Rectal smooth muscle tissue (tissue), 1 donor: ENCODE results near the gene KLHDC4.

Experiments
- H3K27ac ChIP-seq: one replicate; pipeline ENCODE4 v1.7.0; 2013; ENCODE audit warnings: low read depth, low read length, inconsistent platforms
- H3K27me3 ChIP-seq: one replicate; pipeline ENCODE4 v1.7.0; 2013; ENCODE audit warnings: low read length; ENCODE audit not compliant: control insufficient read depth, insufficient read depth
- H3K36me3 ChIP-seq: one replicate; pipeline ENCODE4 v1.7.0; 2013; ENCODE audit warnings: low read length; ENCODE audit not compliant: control insufficient read depth, insufficient read depth
- H3K4me1 ChIP-seq: one replicate; pipeline ENCODE4 v1.7.0; 2013; ENCODE audit warnings: low read length; ENCODE audit not compliant: control insufficient read depth, insufficient read depth
- H3K4me3 ChIP-seq: one replicate; pipeline ENCODE4 v1.7.0; 2013; ENCODE audit warnings: low read length
- H3K9ac ChIP-seq: one replicate; pipeline ENCODE4 v1.7.0; 2013; ENCODE audit warnings: low read length

KLHDC4 gene

DNA sequence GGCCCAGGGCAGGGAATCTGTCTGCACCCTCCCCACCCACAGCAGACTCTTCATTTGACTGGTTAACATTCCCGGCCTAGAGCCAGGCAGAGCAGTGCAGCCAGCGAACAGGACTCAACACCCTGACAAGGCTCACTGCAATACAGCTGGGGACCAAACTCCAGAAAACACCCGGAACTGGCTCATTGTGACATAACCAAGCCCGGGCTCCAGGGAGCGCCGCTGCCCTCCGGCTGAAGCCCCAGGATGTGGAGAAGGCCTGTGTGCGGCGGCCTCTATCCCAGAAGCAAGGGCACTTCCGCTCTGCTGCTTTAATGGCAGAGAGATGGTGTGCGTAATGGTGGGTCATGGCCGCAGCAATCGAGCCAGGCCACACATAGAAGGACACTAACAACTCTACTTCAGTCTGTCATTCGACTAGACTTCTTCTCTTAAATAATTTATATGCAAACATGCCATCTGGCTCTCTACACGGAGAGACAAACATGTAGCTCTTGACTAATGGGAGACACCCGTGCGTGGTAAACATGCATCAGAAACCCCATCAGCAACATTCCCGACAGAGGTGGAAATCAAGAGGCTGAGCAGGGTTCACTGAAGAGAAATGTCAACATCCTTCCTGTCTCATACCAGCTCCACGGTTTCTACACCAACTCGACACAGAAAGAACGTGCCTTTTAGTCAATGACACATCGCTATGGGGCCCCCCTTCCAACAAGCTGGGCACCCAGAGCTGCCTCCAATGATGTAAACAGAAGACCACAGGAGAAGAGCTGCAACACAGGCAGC is 18.0 kb downstream of the KLHDC4 start:
- Histone ChIP-seq H3K4me3 (no peak overlapping the region), H3K36me3 (peaks cover 35% of the 10 kb centered on the region), H3K27ac (no peak overlapping the region)

DNA sequence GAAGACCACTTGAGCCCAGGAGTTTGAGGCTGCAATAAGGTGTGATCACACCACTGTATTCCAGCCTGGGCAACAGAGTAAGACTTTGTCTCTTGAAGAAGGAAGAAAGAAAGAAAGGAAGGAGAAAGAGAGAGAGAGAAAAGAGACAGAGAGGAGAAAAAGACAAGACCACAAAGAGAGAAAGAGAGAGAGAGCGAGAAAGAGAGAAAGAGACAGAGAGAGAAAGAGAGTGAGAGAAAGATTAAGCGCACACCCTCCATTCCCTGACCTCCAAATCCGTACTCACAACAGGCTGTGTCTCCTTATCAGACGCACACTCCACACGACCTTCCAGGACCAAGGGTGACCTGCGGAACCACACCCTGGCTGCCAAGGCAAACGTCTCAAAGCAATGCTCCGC is 19.6 kb downstream of the KLHDC4 start:
- peaks cover 31% of the 10 kb centered on the region for H3K36me3 ChIP-seq
- no peak overlapping the region for H3K27ac ChIP-seq
- no peak overlapping the region for H3K4me3 ChIP-seq
- no peak overlapping the region for H3K9ac ChIP-seq
- H3K27me3 ChIP-seq, result no peaks in the 10 kb centered on the region
- H3K4me1 ChIP-seq, result peaks cover under 1% of the 10 kb centered on the region

More for the DNA sequence above, 18.0 kb downstream of the KLHDC4 start:
- no peaks in the 10 kb centered on the region for H3K27me3 ChIP-seq
- no peak overlapping the region for H3K9ac ChIP-seq
- no peaks in the 10 kb centered on the region for H3K4me1 ChIP-seq

GRCh38 chr16:87744750-87745514 is 20.9 kb downstream of the KLHDC4 start:
- peaks cover 26% of the 10 kb centered on the region for H3K36me3 ChIP-seq
- H3K4me3 ChIP-seq, result no peak overlapping the region
- H3K27me3 ChIP-seq, result no peaks in the 10 kb centered on the region
- no peak overlapping the region for H3K9ac ChIP-seq
- H3K4me1 ChIP-seq, result peaks cover 2% of the 10 kb centered on the region
- H3K27ac ChIP-seq, result no peak overlapping the region

GRCh38 chr16:87742781-87743490 is 22.9 kb downstream of the KLHDC4 start:
- Histone ChIP-seq H3K4me3 (no peak overlapping the region), H3K9ac (no peak overlapping the region), H3K36me3 (peaks cover 11% of the 10 kb centered on the region), H3K27ac (no peak overlapping the region), H3K27me3 (no peaks in the 10 kb centered on the region), H3K4me1 (peaks cover 2% of the 10 kb centered on the region)

- H3K9ac ChIP-seq, result no peak overlapping the region
- peaks cover 5% of the 10 kb centered on the region for H3K36me3 ChIP-seq
- peaks cover 2% of the 10 kb centered on the region for H3K4me1 ChIP-seq
- H3K27ac ChIP-seq, result no peak overlapping the region
- H3K4me3 ChIP-seq, result no peak overlapping the region
- no peaks in the 10 kb centered on the region for H3K27me3 ChIP-seq
Observed at GRCh38 chr16:87741700-87742415, 23.9 kb downstream of the KLHDC4 start.

GRCh38 chr16:87740909-87741424 is 24.8 kb downstream of the KLHDC4 start:
- H3K9ac ChIP-seq, result no peak overlapping the region
- H3K4me1 ChIP-seq, result peaks cover 2% of the 10 kb centered on the region
- no peak overlapping the region for H3K4me3 ChIP-seq
- H3K36me3 ChIP-seq, result peaks cover 6% of the 10 kb centered on the region
- H3K27me3 ChIP-seq, result no peaks in the 10 kb centered on the region
- no peak overlapping the region for H3K27ac ChIP-seq

- Histone ChIP-seq H3K4me1 (peaks cover 2% of the 10 kb centered on the region), H3K9ac (no peak overlapping the region), H3K36me3 (peaks cover 7% of the 10 kb centered on the region), H3K4me3 (no peak overlapping the region), H3K27ac (no peak overlapping the region), H3K27me3 (no peaks in the 10 kb centered on the region)
Observed at GRCh38 chr16:87740441-87740840, 25.3 kb downstream of the KLHDC4 start.

DNA sequence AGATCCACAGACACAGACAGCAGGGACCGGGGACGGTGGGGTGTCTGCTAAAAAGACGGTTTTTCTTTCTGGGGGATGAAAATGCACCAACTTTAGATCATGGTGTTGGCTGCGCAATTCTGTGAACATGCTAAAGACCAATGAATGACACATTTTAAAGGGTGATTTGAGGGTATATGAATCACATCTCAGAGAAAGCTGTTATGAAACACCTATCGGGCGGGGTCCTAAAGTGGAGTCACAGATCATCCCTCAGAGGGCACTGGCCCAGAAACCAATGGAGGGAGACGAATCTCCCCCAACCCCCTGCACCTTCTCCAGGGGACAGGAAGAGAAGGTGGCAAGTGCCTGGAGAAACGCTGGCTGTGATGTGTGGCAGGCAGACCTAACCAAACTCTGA is 26.0 kb downstream of the KLHDC4 start:
- Histone ChIP-seq H3K27ac (no peak overlapping the region), H3K27me3 (no peaks in the 10 kb centered on the region), H3K4me1 (peaks cover 2% of the 10 kb centered on the region), H3K4me3 (no peak overlapping the region), H3K9ac (no peak overlapping the region), H3K36me3 (peaks cover 7% of the 10 kb centered on the region)

DNA sequence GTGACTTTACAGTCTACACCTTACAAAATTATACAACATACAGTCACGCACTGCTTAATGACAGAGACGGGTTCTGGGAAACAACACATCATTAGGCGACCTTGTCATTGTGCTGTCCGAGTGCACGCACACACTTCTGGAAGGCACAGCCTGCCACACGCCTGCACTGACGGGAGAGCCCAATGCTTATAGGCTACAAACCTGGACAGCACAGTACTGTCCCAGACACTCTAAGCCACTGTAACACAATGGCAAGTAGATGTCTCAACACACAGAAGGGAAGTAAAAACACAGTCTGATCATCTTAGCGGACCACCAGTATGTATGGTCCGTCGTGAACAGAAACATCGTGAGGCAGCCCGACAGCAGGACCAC is 29.8 kb downstream of the KLHDC4 start:
- no peak overlapping the region for H3K9ac ChIP-seq
- H3K27me3 ChIP-seq, result no peaks in the 10 kb centered on the region
- no peak overlapping the region for H3K4me3 ChIP-seq
- no peaks in the 10 kb centered on the region for H3K4me1 ChIP-seq
- H3K27ac ChIP-seq, result no peak overlapping the region
- H3K36me3 ChIP-seq, result peaks cover 10% of the 10 kb centered on the region

DNA sequence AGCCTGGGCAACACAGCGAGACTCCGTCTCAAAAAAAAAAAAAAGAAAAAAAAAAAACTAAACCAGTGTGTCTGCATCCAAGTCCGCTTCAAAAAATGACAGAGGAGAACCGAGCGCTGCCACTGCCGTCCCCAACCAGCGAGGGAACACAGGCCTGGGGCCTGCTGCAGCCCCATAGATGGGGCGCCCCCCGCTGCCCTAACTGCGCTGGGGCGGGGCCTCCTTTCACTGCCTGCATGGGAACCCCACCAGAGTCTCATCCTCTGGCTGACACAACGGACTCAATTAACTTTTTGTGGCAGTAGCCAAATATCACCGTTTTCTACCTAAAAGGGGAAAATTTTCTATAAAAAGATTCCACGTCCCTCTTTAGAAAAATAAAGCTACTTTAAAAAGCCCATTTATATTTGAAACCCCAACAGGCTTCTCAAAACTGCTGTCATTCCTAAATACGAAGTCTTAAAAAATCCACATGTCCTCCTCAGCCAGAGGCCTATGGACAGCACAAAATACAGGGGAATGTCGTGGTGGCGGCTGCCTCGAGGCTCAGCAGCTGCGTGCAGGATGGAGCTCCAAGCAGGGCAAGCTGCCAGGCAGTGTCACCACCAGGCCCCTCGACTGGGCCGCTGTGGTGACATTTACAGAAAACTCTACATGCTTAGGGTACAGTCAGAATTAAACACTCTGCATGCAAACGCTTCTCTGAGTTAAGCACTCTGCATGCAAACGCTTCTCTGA is 30.3 kb downstream of the KLHDC4 start:
- H3K36me3 ChIP-seq, result peaks cover 8% of the 10 kb centered on the region
- H3K4me3 ChIP-seq, result no peak overlapping the region
- H3K9ac ChIP-seq, result no peak overlapping the region
- no peaks in the 10 kb centered on the region for H3K27me3 ChIP-seq
- no peaks in the 10 kb centered on the region for H3K4me1 ChIP-seq
- H3K27ac ChIP-seq, result no peak overlapping the region

DNA sequence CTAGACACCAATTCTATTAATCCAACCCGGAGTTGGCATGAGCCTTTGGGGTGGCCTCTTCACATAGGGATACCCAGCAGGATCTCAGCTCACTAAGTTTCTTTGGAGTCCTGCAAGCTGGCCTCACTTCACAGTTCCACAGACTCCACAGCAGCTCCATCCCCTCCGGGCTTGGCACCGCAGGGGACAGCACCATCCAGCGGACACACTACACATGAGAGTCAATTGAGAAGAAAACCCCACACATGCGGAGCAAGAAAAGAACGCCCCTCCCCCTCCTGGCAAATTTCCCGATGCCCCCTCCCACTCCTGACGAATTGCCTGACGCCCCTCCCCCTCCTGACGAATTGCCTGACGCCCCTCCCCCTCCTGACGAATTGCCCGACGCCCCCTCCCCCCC is 31.1 kb downstream of the KLHDC4 start:
- no peak overlapping the region for H3K9ac ChIP-seq
- no peaks in the 10 kb centered on the region for H3K27me3 ChIP-seq
- no peak overlapping the region for H3K4me3 ChIP-seq
- H3K4me1 ChIP-seq, result no peaks in the 10 kb centered on the region
- H3K27ac ChIP-seq, result no peak overlapping the region
- peaks cover 11% of the 10 kb centered on the region for H3K36me3 ChIP-seq
